ENCODE measurements around the gene CD52.
A peak's percentile ranks its signal among the peaks of the same experiment; 100 is the strongest.
"Not testable (repeated sequence)": the region's sequence is repeated elsewhere in the genome, so short reads cannot be mapped to it uniquely, and the experiment has no call there.

CD52 gene

DNA sequence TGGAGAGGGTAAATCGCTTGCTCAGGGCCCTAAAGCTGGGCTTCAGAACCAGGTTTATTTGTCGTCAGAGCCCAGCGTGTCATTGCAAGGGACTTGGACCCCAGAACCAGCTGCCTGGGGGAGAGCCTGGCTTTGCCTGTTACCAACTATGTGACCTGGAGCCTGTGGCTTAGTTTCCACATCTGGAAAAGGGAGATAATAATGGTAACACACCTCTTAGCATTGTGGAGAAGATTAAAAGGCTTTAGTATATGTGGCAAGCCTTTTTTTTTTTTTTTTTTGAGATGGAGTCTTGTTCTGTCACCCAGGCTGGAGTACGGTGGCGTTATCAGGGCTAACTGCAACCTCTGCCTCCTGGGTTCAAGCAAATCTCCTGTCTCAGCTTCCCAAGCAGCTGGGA lies 12.5 kb downstream of the CD52 start:
- DNase-seq = no peak
- Histone ChIP-seq H3K27me3 (replicated peaks) (no peaks in the 10 kb centered on the region), H3K4me3 (ENCODE audit: low read depth, low read length) (no peak overlapping the region), H3K36me3 (replicated peaks) (no peaks in the 10 kb centered on the region), H3K27ac (no peak overlapping the region)
- in situ Hi-C loops (cut with HindIII; ENCODE audit: low pct_ligation_motif_present, low sequenced_read_pairs) = no loop called here
- TF ChIP-seq, protein P1, sequence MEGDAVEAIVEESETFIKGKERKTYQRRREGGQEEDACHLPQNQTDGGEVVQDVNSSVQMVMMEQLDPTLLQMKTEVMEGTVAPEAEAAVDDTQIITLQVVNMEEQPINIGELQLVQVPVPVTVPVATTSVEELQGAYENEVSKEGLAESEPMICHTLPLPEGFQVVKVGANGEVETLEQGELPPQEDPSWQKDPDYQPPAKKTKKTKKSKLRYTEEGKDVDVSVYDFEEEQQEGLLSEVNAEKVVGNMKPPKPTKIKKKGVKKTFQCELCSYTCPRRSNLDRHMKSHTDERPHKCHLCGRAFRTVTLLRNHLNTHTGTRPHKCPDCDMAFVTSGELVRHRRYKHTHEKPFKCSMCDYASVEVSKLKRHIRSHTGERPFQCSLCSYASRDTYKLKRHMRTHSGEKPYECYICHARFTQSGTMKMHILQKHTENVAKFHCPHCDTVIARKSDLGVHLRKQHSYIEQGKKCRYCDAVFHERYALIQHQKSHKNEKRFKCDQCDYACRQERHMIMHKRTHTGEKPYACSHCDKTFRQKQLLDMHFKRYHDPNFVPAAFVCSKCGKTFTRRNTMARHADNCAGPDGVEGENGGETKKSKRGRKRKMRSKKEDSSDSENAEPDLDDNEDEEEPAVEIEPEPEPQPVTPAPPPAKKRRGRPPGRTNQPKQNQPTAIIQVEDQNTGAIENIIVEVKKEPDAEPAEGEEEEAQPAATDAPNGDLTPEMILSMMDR (IDR thresholded peaks at IDR 0.05; ENCODE audit: low read depth, low read length, missing control alignments) = no peak

- H3K36me3 ChIP-seq (replicated peaks); H3K27ac ChIP-seq; in situ Hi-C loops (cut with HindIII; ENCODE audit: low pct_ligation_motif_present, low sequenced_read_pairs): not testable (repeated sequence)
These were observed 15.6 kb downstream of the CD52 start for GRCh38 chr1:26333312-26333711.

DNA sequence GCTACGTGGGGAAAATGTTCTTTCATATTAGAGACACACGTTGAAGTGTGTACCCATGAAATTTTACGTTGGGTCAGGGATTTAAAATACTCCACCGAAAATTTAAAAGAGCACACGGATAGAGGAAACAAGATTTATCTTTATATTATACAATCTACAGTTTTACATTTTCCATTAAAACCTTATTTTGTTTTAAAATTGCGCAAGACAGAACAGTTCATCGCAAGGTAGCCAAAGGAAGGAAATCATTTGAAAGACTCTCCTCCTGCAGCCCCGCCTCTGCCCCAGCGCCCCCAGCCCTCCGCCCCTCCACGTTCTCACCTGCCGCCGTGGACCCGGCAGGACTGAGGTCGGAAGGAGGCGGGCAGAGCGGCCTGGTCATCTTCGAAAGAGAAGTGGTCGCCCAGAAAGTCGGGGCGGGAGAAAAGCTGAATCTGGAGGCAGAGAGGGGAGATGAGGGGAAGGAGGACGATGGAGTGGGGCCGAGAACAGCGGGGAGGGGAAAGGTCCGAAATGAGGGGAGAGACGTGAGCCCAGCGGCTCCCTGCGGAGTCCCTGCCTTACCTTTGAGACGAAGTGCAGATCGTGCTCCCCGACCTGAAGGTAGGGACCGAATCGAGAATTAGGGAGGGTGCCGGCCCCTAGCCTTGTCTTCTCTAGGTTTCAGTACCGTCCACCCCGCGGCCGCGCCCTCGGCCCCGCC lies 18.2 kb downstream of the CD52 start:
- no peak for DNase-seq
- Histone ChIP-seq H3K27me3 (replicated peaks) (no peaks in the 10 kb centered on the region), H3K4me3 (ENCODE audit: low read depth, low read length) (peak overlapping the region; percentile 63), H3K36me3 (replicated peaks) (no peaks in the 10 kb centered on the region), H3K27ac (no peak overlapping the region)
- in situ Hi-C loops (cut with HindIII; ENCODE audit: low pct_ligation_motif_present, low sequenced_read_pairs) = no loop called here
- TF ChIP-seq, protein P1 (IDR thresholded peaks at IDR 0.05; ENCODE audit: low read depth, low read length, missing control alignments) = no peak

More at GRCh38 chr1:26333312-26333711, 15.6 kb downstream of the CD52 start:
- H3K27me3 ChIP-seq (replicated peaks); H3K4me3 ChIP-seq (ENCODE audit: low read depth, low read length); DNase-seq: not testable (repeated sequence)

GRCh38 chr1:26336477-26337205 lies 18.9 kb downstream of the CD52 start:
- H3K27ac ChIP-seq = no peak overlapping the region
- DNase-seq = no peak
- H3K36me3 ChIP-seq (replicated peaks) = no peaks in the 10 kb centered on the region
- no peaks in the 10 kb centered on the region for H3K27me3 ChIP-seq (replicated peaks)
- TF ChIP-seq, protein P1 (IDR thresholded peaks at IDR 0.05; ENCODE audit: low read depth, low read length, missing control alignments) = no peak
- in situ Hi-C loops (cut with HindIII; ENCODE audit: low pct_ligation_motif_present, low sequenced_read_pairs) = no loop called here
- peak overlapping the region; percentile 63 for H3K4me3 ChIP-seq (ENCODE audit: low read depth, low read length)

DNA sequence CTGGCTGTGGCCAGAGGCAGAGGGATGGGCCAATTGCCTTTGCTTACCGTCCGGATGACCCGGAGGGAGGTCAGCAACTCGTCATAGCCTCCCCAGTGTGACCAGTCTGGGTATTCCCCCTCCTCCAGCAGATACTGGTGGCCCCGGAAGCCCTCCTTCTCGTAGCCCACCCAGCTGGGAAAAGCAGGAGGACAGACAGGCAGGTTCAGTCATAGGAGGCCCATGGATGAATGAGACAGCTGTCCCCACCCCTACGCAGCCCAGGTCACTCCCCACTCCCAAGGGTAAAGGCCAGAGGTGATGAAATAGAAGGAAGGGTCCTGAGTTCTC lies 19.4 kb downstream of the CD52 start:
- H3K4me3 ChIP-seq (ENCODE audit: low read depth, low read length) = no peak overlapping the region
- in situ Hi-C loops (cut with HindIII; ENCODE audit: low pct_ligation_motif_present, low sequenced_read_pairs) = no loop called here
- DNase-seq = no peak
- H3K27ac ChIP-seq = no peak overlapping the region
- TF ChIP-seq, protein P1 (IDR thresholded peaks at IDR 0.05; ENCODE audit: low read depth, low read length, missing control alignments) = no peak
- no peaks in the 10 kb centered on the region for H3K27me3 ChIP-seq (replicated peaks)
- H3K36me3 ChIP-seq (replicated peaks) = no peaks in the 10 kb centered on the region

- Histone ChIP-seq H3K36me3 (replicated peaks) (no peaks in the 10 kb centered on the region), H3K27me3 (replicated peaks) (no peaks in the 10 kb centered on the region), H3K27ac (no peak overlapping the region), H3K4me3 (ENCODE audit: low read depth, low read length) (no peak overlapping the region)
- in situ Hi-C loops (cut with HindIII; ENCODE audit: low pct_ligation_motif_present, low sequenced_read_pairs) = no loop called here
- no peak for DNase-seq
- TF ChIP-seq, protein P1 (IDR thresholded peaks at IDR 0.05; ENCODE audit: low read depth, low read length, missing control alignments) = no peak
These were observed 19.9 kb downstream of the CD52 start for GRCh38 chr1:26337625-26338024.

Measured in brain microvascular endothelial cell (primary cell).